ENCODE measurements around the gene TENM3. TPM values are rescaled to one million over a fixed set of nuclear protein-coding genes. Genes with fewer than 3 reads are reported as not detected.

Gene TENM3
- polyA plus RNA-seq, 1 experiment = 9.2 TPM

DNA sequence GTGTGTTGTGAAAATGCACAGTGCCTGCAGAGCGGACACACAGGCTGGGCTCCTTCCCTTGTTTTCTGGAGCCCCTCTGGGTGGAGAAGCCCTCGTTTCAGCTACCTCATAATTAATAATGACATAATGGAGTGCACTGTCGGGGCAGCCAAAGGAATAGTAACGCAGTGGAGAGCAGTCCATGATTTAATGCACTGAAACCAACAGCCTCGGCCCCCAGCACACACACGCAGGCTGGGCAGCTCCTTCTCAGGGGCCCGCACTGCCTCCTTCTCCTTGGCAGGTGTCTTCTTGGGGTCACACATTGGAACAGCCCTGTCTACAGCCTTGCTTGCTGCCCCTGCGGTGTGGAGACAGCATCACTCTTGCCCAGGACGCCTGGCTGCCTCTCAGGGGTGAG is 584.8 kb downstream of the TENM3 start:
- CTCF ChIA-PET = no interaction called here
- no peak for DNase-seq (ENCODE audit: low read depth)
- no peak overlapping the region for H3K4me3 ChIP-seq (ENCODE audit: low read depth, low read length)
- TF ChIP-seq, protein P1, sequence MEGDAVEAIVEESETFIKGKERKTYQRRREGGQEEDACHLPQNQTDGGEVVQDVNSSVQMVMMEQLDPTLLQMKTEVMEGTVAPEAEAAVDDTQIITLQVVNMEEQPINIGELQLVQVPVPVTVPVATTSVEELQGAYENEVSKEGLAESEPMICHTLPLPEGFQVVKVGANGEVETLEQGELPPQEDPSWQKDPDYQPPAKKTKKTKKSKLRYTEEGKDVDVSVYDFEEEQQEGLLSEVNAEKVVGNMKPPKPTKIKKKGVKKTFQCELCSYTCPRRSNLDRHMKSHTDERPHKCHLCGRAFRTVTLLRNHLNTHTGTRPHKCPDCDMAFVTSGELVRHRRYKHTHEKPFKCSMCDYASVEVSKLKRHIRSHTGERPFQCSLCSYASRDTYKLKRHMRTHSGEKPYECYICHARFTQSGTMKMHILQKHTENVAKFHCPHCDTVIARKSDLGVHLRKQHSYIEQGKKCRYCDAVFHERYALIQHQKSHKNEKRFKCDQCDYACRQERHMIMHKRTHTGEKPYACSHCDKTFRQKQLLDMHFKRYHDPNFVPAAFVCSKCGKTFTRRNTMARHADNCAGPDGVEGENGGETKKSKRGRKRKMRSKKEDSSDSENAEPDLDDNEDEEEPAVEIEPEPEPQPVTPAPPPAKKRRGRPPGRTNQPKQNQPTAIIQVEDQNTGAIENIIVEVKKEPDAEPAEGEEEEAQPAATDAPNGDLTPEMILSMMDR (IDR thresholded peaks at IDR 0.05; ENCODE audit: insufficient read depth, low read depth, low read length) = no peak
- POLR2A ChIA-PET = no interaction called here
- H3K27me3 ChIP-seq (ENCODE audit: control insufficient read depth, insufficient read depth, low read length) = no peaks in the 10 kb centered on the region; the same call in 1 of the 2 replicates
- no peaks in the 10 kb centered on the region for H3K36me3 ChIP-seq (ENCODE audit: control insufficient read depth, insufficient read depth, low read length)

DNA sequence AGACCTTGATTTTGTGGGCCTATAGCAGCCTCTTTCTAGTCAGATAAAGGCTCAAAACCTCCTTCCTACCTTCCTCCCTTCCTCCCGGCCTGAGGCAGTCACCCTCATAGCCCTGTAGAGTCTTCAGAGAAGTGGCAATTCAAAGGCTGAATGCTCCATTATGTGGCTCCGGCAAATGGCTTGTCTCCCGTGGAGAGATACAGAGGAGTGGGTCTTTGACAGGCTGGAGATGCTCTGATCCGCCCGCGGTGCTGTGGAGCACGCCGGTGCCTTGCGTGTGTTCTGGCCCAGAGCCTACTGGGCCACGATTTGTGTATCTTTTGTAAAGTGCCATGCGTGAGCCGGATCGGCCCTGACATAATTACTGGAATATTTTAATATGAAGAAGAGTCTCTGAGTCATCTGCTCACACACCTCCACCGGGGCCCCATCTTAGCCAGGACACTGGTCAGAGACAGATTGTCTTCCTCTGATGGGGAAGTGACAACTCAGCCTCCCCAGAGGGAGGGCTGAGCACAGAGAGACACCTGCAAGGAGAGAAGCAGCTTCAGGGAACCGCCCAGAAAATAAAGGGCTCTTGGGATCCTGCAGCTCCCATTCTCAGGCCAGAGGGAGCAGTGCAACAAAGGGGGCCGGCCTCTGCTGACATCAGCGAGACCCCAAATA is 585.3 kb downstream of the TENM3 start:
- Histone ChIP-seq H3K27me3 (ENCODE audit: control insufficient read depth, insufficient read depth, low read length) (no peaks in the 10 kb centered on the region; the same call in 1 of the 2 replicates), H3K4me3 (ENCODE audit: low read depth, low read length) (no peak overlapping the region), H3K36me3 (ENCODE audit: control insufficient read depth, insufficient read depth, low read length) (no peaks in the 10 kb centered on the region)
- ChIA-PET POLR2A (no interaction called here), CTCF (no interaction called here)
- no peak for DNase-seq (ENCODE audit: low read depth)
- TF ChIP-seq, protein P1 (IDR thresholded peaks at IDR 0.05; ENCODE audit: insufficient read depth, low read depth, low read length) = no peak

DNA sequence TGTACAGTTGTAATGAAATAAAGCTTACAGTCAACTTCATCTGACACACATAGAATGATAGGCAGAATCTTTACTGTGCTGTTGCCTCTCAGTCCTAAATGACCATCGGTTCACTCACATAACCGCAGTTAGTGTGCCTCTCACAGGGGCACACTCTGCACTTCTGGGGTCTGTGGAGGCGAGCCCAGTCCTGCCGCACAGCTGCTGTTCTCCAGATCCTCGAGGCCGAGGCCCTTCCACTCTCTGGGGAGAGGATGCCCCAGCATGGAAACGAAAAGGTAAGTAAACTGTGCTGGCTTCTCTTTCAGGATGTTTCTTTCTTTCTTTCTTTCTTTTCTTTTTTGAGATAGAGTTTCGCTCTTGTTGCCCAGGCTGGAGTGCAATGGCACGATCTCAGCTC is 586.0 kb downstream of the TENM3 start:
- TF ChIP-seq, protein P1 (IDR thresholded peaks at IDR 0.05; ENCODE audit: insufficient read depth, low read depth, low read length) = no peak
- DNase-seq (ENCODE audit: low read depth) = no peak
- no peaks in the 10 kb centered on the region for H3K36me3 ChIP-seq (ENCODE audit: control insufficient read depth, insufficient read depth, low read length)
- CTCF ChIA-PET = interaction anchor here (0.6 kb wide), 1 partner anchor 744 kb away, joined by 3 read pairs; no protein-coding TSS in a partner anchor
- H3K27me3 ChIP-seq (ENCODE audit: control insufficient read depth, insufficient read depth, low read length) = no peaks in the 10 kb centered on the region; the same call in 1 of the 2 replicates
- POLR2A ChIA-PET = no interaction called here
- H3K4me3 ChIP-seq (ENCODE audit: low read depth, low read length) = no peak overlapping the region

DNA sequence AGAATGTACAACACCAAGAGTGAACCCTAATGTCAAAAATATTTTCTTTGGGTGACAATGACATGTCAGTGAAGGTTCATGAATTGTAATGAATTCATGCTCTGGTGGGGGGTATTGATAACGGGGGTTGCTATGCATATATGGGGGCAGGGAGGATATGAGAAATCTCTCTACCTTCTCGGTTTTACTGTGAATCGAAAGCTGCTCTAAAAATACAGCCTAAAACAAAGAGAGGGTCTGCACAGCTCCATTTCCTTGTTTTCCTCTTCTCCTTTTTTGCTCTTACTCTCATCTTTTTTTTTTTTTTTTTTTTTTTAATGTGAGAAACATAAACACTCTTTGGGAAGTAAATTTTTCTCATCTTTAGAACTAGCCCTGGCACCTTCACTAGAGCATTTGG is 588.2 kb downstream of the TENM3 start:
- TF ChIP-seq, protein P1 (IDR thresholded peaks at IDR 0.05; ENCODE audit: insufficient read depth, low read depth, low read length) = no peak
- H3K36me3 ChIP-seq (ENCODE audit: control insufficient read depth, insufficient read depth, low read length) = no peaks in the 10 kb centered on the region
- no peak overlapping the region for H3K4me3 ChIP-seq (ENCODE audit: low read depth, low read length)
- H3K27me3 ChIP-seq (ENCODE audit: control insufficient read depth, insufficient read depth, low read length) = no peaks in the 10 kb centered on the region; the same call in 1 of the 2 replicates
- no peak for DNase-seq (ENCODE audit: low read depth)
- ChIA-PET CTCF (no interaction called here), POLR2A (no interaction called here)

DNA sequence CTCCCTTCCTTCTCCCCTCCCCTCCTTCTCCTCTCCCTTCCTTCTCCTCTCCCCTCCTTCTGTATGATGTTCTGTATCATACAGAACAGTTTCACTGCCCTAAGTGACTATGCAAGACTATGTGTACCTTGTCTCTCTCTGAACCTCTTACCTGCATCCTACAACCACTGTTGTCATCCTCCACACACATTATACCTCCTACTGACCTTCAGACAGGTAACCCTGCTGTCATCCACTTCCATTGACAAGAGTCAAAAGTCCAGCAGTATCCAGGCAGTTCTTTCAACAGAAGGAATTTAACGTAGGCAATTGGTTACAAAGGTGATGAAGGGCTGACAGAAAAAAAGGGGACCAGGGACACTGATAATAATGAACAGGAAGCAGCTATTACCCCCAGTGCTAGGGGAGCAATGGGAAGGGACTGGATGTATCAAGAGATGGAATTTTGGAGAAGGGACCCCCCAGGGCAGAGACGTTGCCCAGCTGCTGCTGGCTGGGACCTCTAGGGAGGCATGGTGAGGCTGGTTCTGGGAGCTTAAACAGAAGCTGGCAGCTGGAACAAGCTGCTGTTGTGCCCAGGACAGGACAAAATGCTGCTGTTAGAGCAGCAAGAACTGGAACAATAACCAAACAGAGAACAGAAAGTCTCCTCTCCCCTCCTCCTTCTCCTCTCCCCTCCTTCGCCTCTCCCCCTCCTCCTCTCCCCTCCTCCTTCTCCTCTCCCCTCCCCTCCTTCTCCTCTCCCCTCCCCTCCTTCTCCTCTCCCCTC is 589.3 kb downstream of the TENM3 start:
- TF ChIP-seq, protein P1 (IDR thresholded peaks at IDR 0.05; ENCODE audit: insufficient read depth, low read depth, low read length) = no peak
- Histone ChIP-seq H3K4me3 (ENCODE audit: low read depth, low read length) (no peak overlapping the region), H3K36me3 (ENCODE audit: control insufficient read depth, insufficient read depth, low read length) (no peaks in the 10 kb centered on the region), H3K27me3 (ENCODE audit: control insufficient read depth, insufficient read depth, low read length) (no peaks in the 10 kb centered on the region; the same call in 1 of the 2 replicates)
- ChIA-PET POLR2A (no interaction called here), CTCF (no interaction called here)
- DNase-seq (ENCODE audit: low read depth) = no peak

Measured in BJ (cell line).